Muscle of arm (tissue), 14 donors: ENCODE data around the gene ENC1. TPM values are rescaled to one million over a fixed set of nuclear protein-coding genes. Genes with fewer than 3 reads are reported as not detected.
"Not testable (repeated sequence)": the region's sequence is repeated elsewhere in the genome, so short reads cannot be mapped to it uniquely, and the experiment has no call there.

ENCODE experiments used
- DNase-seq: peaks from one replicate; pipeline ENCODE4 v3.0.0-alpha.2; 2013
- long read RNA-seq, 11 donors: transcript quantifications; one replicate each; lab custom pipeline, GENCODE V29; 2026
- polyA plus RNA-seq, 12 donors: library from polyadenylated mRNA; unstranded; fragments of 120-200 nt; gene quantifications; one replicate each; pipeline ENCODE4 v1.2.1, GENCODE V29; 2013; ENCODE audit not compliant: insufficient read length in 12 of 12

The ENC1 gene, protein sequence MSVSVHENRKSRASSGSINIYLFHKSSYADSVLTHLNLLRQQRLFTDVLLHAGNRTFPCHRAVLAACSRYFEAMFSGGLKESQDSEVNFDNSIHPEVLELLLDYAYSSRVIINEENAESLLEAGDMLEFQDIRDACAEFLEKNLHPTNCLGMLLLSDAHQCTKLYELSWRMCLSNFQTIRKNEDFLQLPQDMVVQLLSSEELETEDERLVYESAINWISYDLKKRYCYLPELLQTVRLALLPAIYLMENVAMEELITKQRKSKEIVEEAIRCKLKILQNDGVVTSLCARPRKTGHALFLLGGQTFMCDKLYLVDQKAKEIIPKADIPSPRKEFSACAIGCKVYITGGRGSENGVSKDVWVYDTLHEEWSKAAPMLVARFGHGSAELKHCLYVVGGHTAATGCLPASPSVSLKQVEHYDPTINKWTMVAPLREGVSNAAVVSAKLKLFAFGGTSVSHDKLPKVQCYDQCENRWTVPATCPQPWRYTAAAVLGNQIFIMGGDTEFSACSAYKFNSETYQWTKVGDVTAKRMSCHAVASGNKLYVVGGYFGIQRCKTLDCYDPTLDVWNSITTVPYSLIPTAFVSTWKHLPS
- 10 to 100 TPM in 11 of 12 donors, not detected in 1; 22.0 to 34.5 (median 25.9) TPM for polyA plus RNA-seq
- long read RNA-seq, donor 1, full-length matches to known transcripts, result 17 of 62 reads
- long read RNA-seq, donor 1, partial matches to known transcripts, result 45 of 62 reads
- long read RNA-seq, donor 1, other reads (novel, unspliced or antisense), result 0 of 62 reads
- long read RNA-seq, donor 2, full-length matches to known transcripts, result 6 of 18 reads
- long read RNA-seq, donor 2, partial matches to known transcripts, result 12 of 18 reads
- long read RNA-seq, donor 2, other reads (novel, unspliced or antisense), result 0 of 18 reads
- long read RNA-seq, donor 3, full-length matches to known transcripts, result 3 of 8 reads
- long read RNA-seq, donor 3, partial matches to known transcripts, result 5 of 8 reads
- long read RNA-seq, donor 3, other reads (novel, unspliced or antisense), result 0 of 8 reads
- long read RNA-seq, donor 4, full-length matches to known transcripts, result 5 of 5 reads
- long read RNA-seq, donor 4, partial matches to known transcripts, result 0 of 5 reads
- long read RNA-seq, donor 4, other reads (novel, unspliced or antisense), result 0 of 5 reads
- long read RNA-seq, donor 5, full-length matches to known transcripts, result 8 of 19 reads
- long read RNA-seq, donor 5, partial matches to known transcripts, result 11 of 19 reads
- long read RNA-seq, donor 5, other reads (novel, unspliced or antisense), result 0 of 19 reads
- long read RNA-seq, donor 6, full-length matches to known transcripts, result 5 of 13 reads
- long read RNA-seq, donor 6, partial matches to known transcripts, result 8 of 13 reads
- long read RNA-seq, donor 6, other reads (novel, unspliced or antisense), result 0 of 13 reads
- long read RNA-seq, donor 7, full-length matches to known transcripts, result 1 of 8 reads
- long read RNA-seq, donor 7, partial matches to known transcripts, result 7 of 8 reads
- long read RNA-seq, donor 7, other reads (novel, unspliced or antisense), result 0 of 8 reads
- long read RNA-seq, donor 8, full-length matches to known transcripts, result 4 of 4 reads
- long read RNA-seq, donor 8, partial matches to known transcripts, result 0 of 4 reads
- long read RNA-seq, donor 8, other reads (novel, unspliced or antisense), result 0 of 4 reads
- long read RNA-seq, donor 9, full-length matches to known transcripts, result 3 of 35 reads
- long read RNA-seq, donor 9, partial matches to known transcripts, result 23 of 35 reads
- long read RNA-seq, donor 9, other reads (novel, unspliced or antisense), result 9 of 35 reads
- long read RNA-seq, donor 10, full-length matches to known transcripts, result 3 of 9 reads
- long read RNA-seq, donor 10, partial matches to known transcripts, result 6 of 9 reads
- long read RNA-seq, donor 10, other reads (novel, unspliced or antisense), result 0 of 9 reads
- long read RNA-seq, donor 11, full-length matches to known transcripts, result 9 of 14 reads
- long read RNA-seq, donor 11, partial matches to known transcripts, result 5 of 14 reads
- long read RNA-seq, donor 11, other reads (novel, unspliced or antisense), result 0 of 14 reads

- DNase-seq, result peak; percentile 90
These were observed at the start of gene ENC1 for GRCh38 chr5:74640450-74640953. ENC1 (minus strand) TSS chr5:74640728; CDS start chr5:74636485, 4,243 bp downstream.

GRCh38 chr5:74686962-74687751 is 46.6 kb upstream of the ENC1 start:
- DNase-seq, result no peak

GRCh38 chr5:74685979-74686631 is 45.6 kb upstream of the ENC1 start:
- DNase-seq, result peak; percentile 34

- peak; percentile 78 for DNase-seq
These were observed 44.6 kb upstream of the ENC1 start, which contains the start of gene HEXB for GRCh38 chr5:74684900-74685851. HEXB (plus strand) TSS chr5:74685233; CDS start chr5:74685261, 28 bp downstream.

- DNase-seq, result no peak
These were observed 39.4 kb upstream of the ENC1 start for GRCh38 chr5:74679966-74680365.

DNA sequence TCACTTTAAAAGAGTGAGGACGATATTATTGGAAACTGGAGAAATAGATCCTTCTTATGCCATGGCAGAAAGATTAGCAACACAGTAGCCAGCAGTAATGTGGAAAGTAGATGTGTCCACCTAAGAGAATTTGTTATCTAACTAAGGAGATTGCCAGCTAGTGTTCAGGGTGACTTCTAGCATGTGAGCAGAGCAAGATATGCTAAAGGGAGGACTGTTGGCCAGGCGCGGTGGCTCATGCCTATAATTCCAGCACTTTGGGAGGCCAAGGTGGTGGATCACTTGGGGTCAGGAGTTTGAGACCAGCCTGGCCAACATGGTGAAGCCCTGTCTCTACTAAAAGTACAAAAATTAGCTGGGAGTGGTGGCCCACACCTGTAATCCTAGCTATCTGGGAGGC is 38.8 kb upstream of the ENC1 start:
- DNase-seq, result not testable (repeated sequence)

DNA sequence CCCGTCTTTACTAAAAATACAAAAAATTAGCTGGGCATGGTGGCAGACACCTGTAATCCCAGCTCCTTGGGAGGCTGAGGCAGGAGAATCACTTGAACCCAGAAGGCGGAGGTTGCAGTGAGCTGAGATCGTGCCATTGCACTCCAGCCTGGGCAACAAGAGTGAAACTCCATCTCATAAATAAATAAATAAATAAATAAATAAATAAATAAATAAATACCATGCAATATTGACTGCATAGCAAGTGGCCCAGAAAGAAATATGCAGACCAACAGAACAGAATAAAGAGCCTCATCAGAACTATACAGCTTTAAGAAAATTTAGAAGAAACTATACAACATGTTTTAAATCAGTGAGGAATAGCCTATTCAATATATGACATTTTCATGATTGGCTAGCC is 37.6 kb upstream of the ENC1 start:
- DNase-seq, result not testable (repeated sequence)

DNA sequence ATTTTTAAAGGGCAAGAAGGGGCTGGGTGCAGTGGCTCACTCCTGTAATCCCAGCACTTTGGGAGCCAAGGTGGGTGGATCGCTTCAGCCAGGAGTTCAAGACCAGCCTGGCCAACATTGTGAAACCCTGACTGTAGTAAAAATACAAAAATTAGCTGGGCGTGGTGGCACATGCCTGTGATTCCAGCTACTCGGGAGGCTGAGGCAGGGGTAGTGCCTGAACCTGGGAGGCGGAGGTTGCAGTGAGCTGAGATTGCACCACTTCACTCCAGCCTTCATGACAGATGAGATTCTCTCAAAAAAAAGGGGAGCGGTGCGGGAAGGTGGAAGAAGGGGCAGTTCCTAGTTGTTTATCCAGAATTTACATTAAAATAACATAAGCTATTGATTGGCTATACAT is 35.9 kb upstream of the ENC1 start:
- DNase-seq, result not testable (repeated sequence)

DNA sequence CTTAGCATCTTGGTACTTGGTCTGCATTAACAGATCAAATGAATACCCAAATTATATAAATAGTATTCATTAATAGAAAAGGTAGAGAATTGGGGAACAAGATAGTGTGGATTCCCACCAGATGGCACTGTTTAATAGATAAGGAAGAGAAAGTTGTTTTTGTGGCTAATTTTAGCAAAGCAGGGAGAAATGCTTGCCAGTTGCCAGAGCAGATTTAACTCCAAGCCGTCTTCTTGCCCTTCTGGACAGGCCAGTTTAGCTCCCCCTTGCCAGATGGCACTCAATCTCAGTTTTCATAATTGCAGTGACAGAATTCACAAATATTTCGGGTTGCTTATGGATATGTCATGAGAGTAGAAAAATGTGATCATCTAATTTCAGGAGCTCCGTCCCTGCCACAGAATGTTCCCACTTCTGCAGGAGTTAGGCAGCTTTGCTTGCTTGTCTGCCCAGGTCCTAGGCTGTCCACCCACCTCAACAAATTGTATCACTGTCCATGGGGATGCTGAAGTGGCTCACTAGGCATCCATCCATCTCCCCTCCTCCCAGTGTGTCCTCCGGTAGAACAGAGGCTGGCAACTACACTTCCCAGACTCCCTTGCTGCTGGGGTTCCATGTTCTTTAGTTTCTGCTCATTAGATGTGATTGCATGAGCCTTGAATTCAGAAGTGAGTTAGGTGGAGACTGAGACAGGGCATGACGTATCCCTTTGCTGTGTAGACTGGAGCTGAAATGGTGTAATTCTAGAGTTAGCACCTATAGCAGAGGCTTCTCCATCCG is 32.7 kb upstream of the ENC1 start:
- DNase-seq, result peak; percentile 41

DNA sequence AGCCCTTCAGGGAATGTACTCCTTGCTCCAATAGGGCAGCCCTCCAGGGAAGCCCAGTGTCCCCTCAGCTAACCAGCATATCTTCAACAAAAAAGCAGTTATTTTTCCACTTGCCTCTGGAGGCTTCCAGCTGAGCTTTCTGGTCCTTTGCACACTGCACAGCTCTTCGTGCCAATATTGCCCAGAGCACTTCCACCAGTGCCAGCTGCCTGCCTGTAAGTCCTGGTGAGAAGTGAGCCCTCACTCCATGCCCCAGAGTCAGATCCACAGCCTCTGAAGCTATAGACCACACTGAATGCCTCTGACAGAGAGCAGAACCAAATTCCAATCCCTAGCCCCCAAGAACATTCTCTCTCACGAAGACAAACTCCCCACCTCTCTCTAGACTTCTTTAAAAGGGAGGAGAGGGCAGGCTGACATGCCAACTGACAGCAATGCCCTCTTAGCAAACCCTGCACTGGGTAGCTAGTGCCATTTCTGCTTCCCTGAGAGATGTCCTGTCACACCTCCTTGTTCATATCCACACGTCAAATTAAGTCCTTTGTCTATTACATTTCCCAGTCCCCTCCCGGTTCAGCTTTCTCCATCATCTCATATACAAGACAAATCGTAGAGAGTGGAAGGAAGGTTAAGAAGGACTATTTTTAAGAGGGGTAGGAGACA is 31.8 kb upstream of the ENC1 start:
- no peak for DNase-seq

DNA sequence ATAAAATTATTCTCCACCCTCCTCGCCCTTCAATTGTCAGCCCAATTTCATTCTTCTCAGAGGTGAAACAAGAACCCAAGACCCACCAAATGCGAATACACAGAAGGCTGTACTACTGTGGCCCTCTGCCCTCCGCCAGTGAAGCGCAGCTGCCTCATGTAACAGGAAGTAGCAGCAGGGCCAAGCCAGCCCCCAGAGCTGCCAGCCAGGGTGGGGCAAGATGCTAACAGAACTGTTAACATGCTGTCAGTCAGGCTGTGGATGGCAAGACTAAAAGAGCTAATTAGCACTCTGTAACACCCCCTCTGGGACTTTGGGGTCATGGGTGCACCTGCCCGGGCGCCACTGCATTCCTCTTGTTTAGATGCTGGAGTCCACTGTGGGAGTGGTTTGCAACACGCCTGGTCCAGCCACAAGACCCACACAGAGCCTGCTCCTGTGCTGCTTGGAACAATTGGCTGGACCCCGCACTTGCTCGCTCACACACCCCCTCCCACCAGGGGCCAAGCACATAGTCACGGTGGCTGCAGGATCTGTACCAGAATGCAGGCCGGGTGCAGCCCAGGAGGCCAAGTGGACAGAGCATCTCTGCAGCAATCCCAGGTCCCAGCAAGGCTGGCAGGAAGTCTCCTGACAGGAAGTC is 30.0 kb upstream of the ENC1 start:
- DNase-seq, result no peak

GRCh38 chr5:74669821-74670220 is 29.3 kb upstream of the ENC1 start:
- no peak for DNase-seq

DNA sequence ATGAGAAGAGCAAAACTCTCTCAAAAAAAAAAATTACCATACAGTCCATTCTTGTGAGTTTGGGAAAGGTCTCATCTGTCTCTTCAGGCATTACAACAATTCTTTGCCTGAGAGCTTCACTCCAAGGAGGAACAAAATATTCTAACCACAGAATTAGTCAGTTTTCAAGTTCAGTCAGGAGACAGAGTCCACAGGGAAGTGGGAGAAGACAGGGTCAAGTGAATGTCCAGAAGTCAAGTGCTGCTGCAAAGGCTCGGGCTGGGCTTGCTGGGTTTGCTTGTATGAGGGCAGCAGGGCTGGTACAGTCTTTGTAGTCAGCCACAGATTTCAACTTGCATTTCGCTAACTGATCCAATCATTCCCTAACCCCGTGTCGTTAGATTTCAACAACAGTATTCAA is 26.9 kb upstream of the ENC1 start:
- no peak for DNase-seq

- DNase-seq, result peak; percentile 39
These were observed 25.3 kb upstream of the ENC1 start for GRCh38 chr5:74665816-74666215.

DNA sequence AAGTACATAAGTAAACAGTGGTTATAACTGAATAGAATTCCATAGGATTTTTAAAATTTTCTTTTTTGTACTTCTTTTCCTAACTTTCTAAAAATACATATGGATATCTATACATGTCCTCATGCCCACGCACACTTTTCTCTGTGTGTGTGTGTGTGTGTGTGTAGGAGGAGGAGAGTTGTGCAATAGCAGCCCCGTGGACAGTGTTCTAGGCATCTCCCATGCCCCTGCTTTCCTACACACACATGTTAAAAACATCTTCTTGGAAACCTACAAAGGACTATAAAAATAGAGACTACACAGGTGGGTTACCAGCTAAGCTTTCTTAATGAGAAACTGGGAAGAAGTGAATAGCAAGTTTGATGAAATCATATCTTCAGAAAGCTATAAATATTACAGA is 24.7 kb upstream of the ENC1 start:
- DNase-seq, result peak; percentile 20
